ENCODE results near the gene HOXD1. TPM values are rescaled to one million over a fixed set of nuclear protein-coding genes. Genes with fewer than 3 reads are reported as not detected.

Gene HOXD1
- total and polyA plus RNA-seq, 8 donors: 0.08 to 0.29 (median 0.20) TPM

DNA sequence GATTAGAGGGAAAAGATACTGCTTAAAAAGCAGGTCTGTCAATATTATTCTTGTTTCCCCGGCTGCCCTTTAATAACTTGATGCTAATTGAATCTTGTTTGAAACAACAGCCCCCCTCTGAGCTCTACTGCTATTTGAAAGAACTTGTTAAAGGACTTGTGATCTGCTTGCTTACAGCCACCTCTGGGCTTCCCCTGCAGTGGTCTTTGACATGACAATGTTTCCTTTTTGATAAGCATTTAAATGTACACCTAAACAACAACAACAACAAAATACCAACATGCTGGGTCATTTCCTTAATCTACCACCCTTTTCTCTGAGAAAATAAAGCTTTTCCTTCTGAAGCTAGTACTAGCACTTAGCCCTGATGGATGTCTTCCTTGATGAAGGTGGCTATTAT is 3.9 kb downstream of the HOXD1 start:
- DNase-seq (no peak), ATAC-seq (no peak), FAIRE-seq (no peak)
- peaks cover 0 to 29% (median 15%) of the 10 kb centered on the region in 4 donors for H3K27me3 ChIP-seq
- H3K9me3 ChIP-seq: no peaks in the 10 kb centered on the region
- no peak overlapping the region for H3K4me3 ChIP-seq
- no peak overlapping the region for H3K27ac ChIP-seq
- no peaks in the 10 kb centered on the region for H3K36me3 ChIP-seq
- 3 to 13% methylated on average over 1 of the region's 1 CpG for WGBS, 2 donors
- intact Hi-C loops (cut with DNase I): no loop called here
- peaks cover 3 to 18% (median 7%) of the 10 kb centered on the region in 3 donors for H3K4me1 ChIP-seq
- no peak for TF ChIP-seq CTCF (IDR thresholded peaks at IDR 0.05)

DNA sequence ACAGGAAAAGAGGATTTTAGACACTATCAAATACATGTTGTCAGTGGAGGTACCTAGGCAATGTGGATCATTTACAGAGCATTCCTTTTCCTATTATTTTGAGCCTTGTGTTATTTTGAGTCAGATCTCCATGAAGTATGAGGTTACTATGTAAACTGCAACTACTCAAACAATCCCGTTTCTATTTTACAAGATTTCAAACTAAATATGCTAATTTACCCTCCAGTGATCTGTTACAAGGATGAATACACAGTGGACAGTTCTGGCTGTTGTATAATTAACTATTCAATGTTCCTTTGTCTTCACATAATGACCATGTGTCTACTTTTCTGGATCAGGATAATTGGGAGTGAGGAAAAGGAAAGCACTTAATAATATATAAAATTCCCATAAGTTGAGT is 4.6 kb downstream of the HOXD1 start:
- ATAC-seq (no peak), DNase-seq (no peak), FAIRE-seq (no peak)
- no peak for TF ChIP-seq CTCF (IDR thresholded peaks at IDR 0.05)
- H3K27ac ChIP-seq: no peak overlapping the region
- H3K4me3 ChIP-seq: no peak overlapping the region
- intact Hi-C loops (cut with DNase I): no loop called here
- peaks cover 0 to 29% (median 15%) of the 10 kb centered on the region in 4 donors for H3K27me3 ChIP-seq
- peaks cover 3 to 15% (median 7%) of the 10 kb centered on the region in 3 donors for H3K4me1 ChIP-seq
- WGBS, 2 donors: 7 to 10% methylated on average over 1 of the region's 1 CpG
- H3K9me3 ChIP-seq: no peaks in the 10 kb centered on the region
- no peaks in the 10 kb centered on the region for H3K36me3 ChIP-seq

DNA sequence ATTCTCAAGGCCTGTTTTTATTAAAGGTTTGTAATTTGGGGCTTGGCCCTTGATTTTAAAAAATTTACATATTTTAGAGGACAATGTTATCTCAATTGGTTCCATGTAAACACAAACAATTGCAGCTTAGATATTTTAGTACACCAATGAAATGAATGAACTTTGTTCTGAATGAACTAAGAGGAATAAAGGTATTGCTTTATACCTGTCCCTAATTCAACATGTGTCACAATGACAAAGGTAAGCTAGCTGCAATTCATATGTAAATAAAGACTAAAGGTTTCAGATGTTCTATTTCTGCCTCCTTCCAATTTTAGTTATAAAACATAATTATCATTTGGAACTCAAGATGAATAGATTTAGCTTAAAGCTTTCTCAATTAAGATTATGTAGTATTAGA is 11.4 kb downstream of the HOXD1 start:
- Histone ChIP-seq H3K9me3 (no peaks in the 10 kb centered on the region), H3K27me3 (peaks cover 0 to 6% (median 1%) of the 10 kb centered on the region in 4 donors), H3K36me3 (no peaks in the 10 kb centered on the region), H3K27ac (no peak overlapping the region), H3K4me1 (no peaks in the 10 kb centered on the region), H3K4me3 (no peak overlapping the region)
- TF ChIP-seq CTCF (IDR thresholded peaks at IDR 0.05): no peak
- FAIRE-seq (no peak), ATAC-seq (no peak), DNase-seq (no peak)
- intact Hi-C loops (cut with DNase I): no loop called here

GRCh38 chr2:176200971-176201370 is 12.5 kb downstream of the HOXD1 start:
- Histone ChIP-seq H3K9me3 (no peaks in the 10 kb centered on the region), H3K4me1 (no peaks in the 10 kb centered on the region), H3K27me3 (peaks cover 0 to 6% (median 1%) of the 10 kb centered on the region in 4 donors), H3K27ac (no peak overlapping the region), H3K4me3 (no peak overlapping the region), H3K36me3 (no peaks in the 10 kb centered on the region)
- WGBS, 2 donors: 60 to 62% methylated on average over 21 of the region's 21 CpGs
- TF ChIP-seq CTCF (IDR thresholded peaks at IDR 0.05): no peak
- FAIRE-seq: no peak
- intact Hi-C loops (cut with DNase I): no loop called here
- no peak for DNase-seq
- ATAC-seq: no peak

DNA sequence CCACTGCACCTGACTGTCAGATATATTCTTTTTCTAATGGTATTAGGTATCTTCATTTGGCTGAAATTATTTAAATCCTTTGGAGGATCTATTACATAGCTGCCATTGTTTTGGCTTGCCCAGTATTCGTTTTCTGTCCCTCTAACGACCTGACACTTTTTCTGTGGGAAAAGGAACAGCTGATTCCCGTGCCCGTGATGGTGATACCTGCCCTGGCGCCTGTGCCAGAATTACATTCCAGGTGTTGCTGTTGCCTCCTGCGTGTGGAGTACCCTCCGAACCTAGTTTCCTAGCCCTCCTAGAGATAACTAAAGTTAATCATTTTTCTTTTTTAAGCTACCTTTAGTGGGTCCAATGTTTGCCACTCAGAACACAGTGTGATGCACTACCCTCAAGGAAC is 14.0 kb downstream of the HOXD1 start:
- no peaks in the 10 kb centered on the region for H3K4me1 ChIP-seq
- H3K4me3 ChIP-seq: no peak overlapping the region
- WGBS, 2 donors: 23 to 28% methylated on average over 7 of the region's 7 CpGs
- no peaks in the 10 kb centered on the region for H3K9me3 ChIP-seq
- H3K27ac ChIP-seq: no peak overlapping the region
- H3K36me3 ChIP-seq: no peaks in the 10 kb centered on the region
- FAIRE-seq (no peak), DNase-seq (peak in 3 of 6 donors; percentile 18 to 52 (median 32)), ATAC-seq (peak; percentile 56 to 80 (median 58))
- H3K27me3 ChIP-seq: peaks cover 0 to 6% (median 0%) of the 10 kb centered on the region in 4 donors
- TF ChIP-seq CTCF (IDR thresholded peaks at IDR 0.05): no peak
- intact Hi-C loops (cut with DNase I): no loop called here

Measured in pancreas (tissue), 10 donors.